ENCODE results near the gene TXN2. TPM values are rescaled to one million over a fixed set of nuclear protein-coding genes. Genes with fewer than 3 reads are reported as not detected.
A peak's percentile ranks its signal among the peaks of the same experiment; 100 is the strongest.

Gene TXN2
- total RNA-seq, 1 donor from 2014 or later, result 98.7 TPM

DNA sequence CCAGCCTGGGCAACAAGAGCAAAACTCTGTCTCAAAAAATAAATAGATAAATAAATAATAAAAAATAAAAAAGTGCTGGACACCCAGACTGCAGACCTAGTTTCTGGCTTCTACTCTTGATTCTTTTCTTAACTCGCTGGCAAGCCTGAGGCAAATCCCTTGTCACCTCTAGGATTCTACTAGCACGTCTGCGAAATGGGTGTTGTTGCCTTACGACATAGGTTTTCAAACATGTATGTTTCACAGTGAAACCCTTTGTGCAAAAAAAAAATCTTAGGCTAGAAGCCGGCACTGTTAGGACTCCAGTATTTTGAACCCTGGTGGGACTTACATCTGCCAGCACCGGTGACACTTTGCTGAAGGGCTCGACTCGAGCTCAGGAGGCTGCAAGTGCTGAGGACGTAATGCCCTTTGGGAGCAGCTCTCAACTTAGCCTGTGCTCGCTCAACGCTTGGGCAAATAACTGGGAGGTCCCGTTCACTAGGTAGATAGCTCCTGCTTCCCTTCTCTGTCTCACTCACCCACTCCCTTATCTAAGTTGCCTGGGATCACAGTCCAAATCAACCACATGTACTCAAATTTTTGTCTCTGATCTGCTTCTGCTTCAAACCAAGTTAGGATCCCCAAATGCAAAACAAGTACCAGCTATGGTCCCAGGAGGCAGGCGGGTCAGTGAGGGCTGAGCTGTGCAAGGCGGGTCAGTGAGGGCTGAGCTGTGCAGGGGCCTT, 59.0 kb downstream of the TXN2 start:
- Mint-ChIP-seq H3K4me3 (no peak overlapping the region), H3K36me3 (ENCODE audit: low read depth) (no peaks in the 10 kb centered on the region), H3K27ac (no peak overlapping the region), H3K9me3 (no peaks in the 10 kb centered on the region), H3K4me1 (peaks cover 32% of the 10 kb centered on the region), H3K27me3 (no peaks in the 10 kb centered on the region)
- intact Hi-C loops (cut with micrococcal nuclease), result no loop called here
- DNase-seq, result no peak

DNA sequence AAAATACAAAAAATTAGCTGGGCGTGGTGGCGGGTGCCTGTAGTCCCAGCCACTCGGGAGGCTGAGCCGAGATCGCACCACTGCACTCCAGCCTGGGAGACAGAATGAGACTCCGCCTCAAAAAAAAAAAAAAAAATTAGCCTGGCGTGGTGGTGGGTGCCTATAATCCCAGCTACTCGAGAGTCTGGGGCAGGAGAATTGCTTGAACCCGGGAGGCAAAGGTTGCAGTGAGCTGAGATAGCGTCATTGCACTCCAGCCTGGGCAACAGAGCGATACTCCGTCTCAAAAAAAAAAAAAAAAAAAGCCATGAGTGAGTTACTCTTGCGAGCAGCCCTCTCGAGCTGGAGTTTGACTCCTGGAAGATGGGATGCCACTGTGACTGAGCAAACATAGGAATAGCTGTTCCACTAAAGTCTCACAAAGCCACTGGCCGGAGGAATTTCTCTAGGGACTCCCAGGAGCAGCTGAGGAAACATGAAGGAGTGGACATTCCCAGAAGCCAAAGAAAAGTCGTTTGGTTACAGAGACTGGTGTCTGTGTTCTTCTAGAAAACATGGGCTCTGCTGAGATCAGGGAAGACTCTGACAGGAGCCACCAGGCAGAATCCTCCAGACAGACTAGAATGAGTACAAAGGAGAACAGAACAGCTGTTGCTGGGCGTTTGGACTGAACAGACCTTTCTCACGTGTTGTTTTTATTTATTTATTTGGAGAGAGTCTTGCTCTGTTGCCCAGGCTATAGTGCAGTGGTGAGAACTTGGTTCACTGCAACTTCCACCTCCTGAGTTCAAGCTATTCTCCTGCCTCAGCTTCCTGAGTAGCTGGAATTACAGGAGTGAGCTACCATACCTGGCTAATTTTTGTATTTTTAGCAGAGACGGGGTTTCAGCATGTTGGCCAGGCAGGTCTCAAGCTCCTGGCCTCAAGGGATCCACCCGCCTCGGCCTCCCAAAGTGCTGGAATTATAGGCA, 61.2 kb downstream of the TXN2 start:
- Mint-ChIP-seq H3K27me3 (no peaks in the 10 kb centered on the region), H3K4me3 (no peak overlapping the region), H3K27ac (no peak overlapping the region), H3K9me3 (no peaks in the 10 kb centered on the region), H3K4me1 (peaks cover 28% of the 10 kb centered on the region), H3K36me3 (ENCODE audit: low read depth) (no peaks in the 10 kb centered on the region)
- no peak for DNase-seq
- intact Hi-C loops (cut with micrococcal nuclease), result no loop called here

DNA sequence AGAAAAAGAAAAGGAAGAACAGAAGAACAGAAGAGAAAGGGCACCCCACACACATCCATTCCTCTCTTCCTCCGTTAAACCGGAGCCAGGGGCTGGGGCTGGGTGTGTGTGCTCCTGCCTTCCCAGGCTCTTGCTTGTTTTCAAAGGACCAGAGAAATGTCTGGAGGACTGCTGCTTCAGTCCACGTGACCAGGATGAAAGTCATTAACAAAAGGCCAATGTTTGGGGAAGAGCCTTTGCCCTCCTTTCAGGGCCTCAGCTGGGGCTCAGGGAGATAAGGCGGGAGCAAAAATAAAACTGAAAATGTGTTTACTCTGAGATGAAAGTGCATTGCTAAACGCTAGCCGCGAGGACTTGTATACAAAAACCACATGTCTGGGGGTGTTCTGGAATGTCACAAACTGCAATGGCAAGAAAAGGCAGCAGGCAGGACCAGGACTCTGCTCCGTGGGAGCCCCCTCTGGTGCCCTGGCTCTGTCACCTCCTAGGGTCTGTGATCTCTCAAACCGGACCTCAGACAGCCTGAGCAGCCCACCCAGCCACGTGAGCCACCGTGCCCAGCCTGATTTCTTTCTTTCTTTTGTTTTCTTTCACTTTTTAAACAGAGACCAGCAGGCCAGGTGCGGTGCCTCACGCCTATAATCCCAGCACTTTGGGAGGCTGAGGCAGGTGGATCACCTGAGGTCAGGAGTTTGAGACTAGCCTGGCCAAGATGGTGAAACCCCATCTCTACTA, 62.1 kb downstream of the TXN2 start:
- Mint-ChIP-seq H3K27me3 (no peaks in the 10 kb centered on the region), H3K36me3 (ENCODE audit: low read depth) (no peaks in the 10 kb centered on the region), H3K27ac (peak overlapping the region; percentile 1), H3K4me3 (peak overlapping the region; percentile 13), H3K4me1 (peaks cover 22% of the 10 kb centered on the region), H3K9me3 (no peaks in the 10 kb centered on the region)
- DNase-seq, result peak; percentile 64
- intact Hi-C loops (cut with micrococcal nuclease), result no loop called here

DNA sequence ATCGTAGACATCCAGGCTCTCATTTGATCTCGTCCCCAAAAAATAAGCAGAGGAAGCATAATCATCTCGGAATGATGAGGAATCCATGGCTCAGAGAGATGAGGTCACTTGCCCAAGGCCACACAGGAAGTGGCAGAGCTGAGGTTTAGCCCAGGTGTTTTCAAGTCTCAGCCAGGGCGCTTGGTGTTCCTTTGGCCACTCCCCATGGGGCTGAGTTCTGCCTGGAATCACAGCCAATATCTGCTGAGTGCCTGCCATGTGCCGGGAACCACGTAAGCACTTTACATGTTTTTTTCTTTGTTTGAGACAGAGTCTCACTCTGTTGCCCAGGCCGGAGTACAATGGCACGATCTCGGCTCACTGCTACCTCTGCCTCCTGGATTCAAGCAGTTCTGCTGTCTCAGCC, 64.2 kb downstream of the TXN2 start:
- DNase-seq, result no peak
- no peak overlapping the region for H3K4me3 Mint-ChIP-seq
- H3K27ac Mint-ChIP-seq, result no peak overlapping the region
- intact Hi-C loops (cut with micrococcal nuclease), result no loop called here
- H3K36me3 Mint-ChIP-seq (ENCODE audit: low read depth), result no peaks in the 10 kb centered on the region
- no peaks in the 10 kb centered on the region for H3K27me3 Mint-ChIP-seq
- no peaks in the 10 kb centered on the region for H3K9me3 Mint-ChIP-seq
- H3K4me1 Mint-ChIP-seq, result peaks cover 21% of the 10 kb centered on the region

Other genes with a start within 250 kb of the TXN2 start
- 52.0 and 58.6 TPM in 2 replicates for gene APOL2, start 242.1 kb downstream of the TXN2 start, total RNA-seq
- 36.2 and 37.3 TPM in 2 replicates for gene APOL1, start 228.5 kb downstream of the TXN2 start, total RNA-seq
- 625 and 633 TPM in 2 replicates for gene MYH9, start 93.7 kb downstream of the TXN2 start, total RNA-seq
- gene FOXRED2, start 25.4 kb upstream of the TXN2 start, total RNA-seq, result 25.4 and 26.3 TPM in 2 replicates
- 353 and 367 TPM in 2 replicates for gene EIF3D, start 47.5 kb upstream of the TXN2 start, total RNA-seq
- gene CACNG2, start 222.1 kb upstream of the TXN2 start, total RNA-seq, result not detected in 2 replicates

Measured in activated CD4-positive, alpha-beta T cell treated with anti-CD3 and anti-CD28 coated beads, Interleukin-2, amount 10 ng/mL, durations not matched to agents 24 days and 14 days (primary cell).